ENCODE measurements around the gene GPR17.

GPR17 gene

GRCh38 chr2:127697482-127698180 lies 51.7 kb downstream of the GPR17 start:
- Histone ChIP-seq H3K4me1 (ENCODE audit: control insufficient read depth, insufficient read depth, low read length) (peaks cover 6% of the 10 kb centered on the region), H3K27me3 (ENCODE audit: control insufficient read depth, insufficient read depth, low read length) (no peaks in the 10 kb centered on the region), H3K9ac (ENCODE audit: low read length) (no peak overlapping the region), H3K36me3 (ENCODE audit: control insufficient read depth, insufficient read depth, low read length) (no peaks in the 10 kb centered on the region), H3K4me3 (ENCODE audit: low read length) (no peak overlapping the region), H3K27ac (ENCODE audit: low read depth, low read length) (no peak overlapping the region)

GRCh38 chr2:127698553-127699355 lies 52.8 kb downstream of the GPR17 start:
- no peaks in the 10 kb centered on the region for H3K27me3 ChIP-seq (ENCODE audit: control insufficient read depth, insufficient read depth, low read length)
- no peaks in the 10 kb centered on the region for H3K36me3 ChIP-seq (ENCODE audit: control insufficient read depth, insufficient read depth, low read length)
- no peak overlapping the region for H3K27ac ChIP-seq (ENCODE audit: low read depth, low read length)
- H3K4me3 ChIP-seq (ENCODE audit: low read length) = no peak overlapping the region
- peaks cover 11% of the 10 kb centered on the region for H3K4me1 ChIP-seq (ENCODE audit: control insufficient read depth, insufficient read depth, low read length)
- H3K9ac ChIP-seq (ENCODE audit: low read length) = no peak overlapping the region

DNA sequence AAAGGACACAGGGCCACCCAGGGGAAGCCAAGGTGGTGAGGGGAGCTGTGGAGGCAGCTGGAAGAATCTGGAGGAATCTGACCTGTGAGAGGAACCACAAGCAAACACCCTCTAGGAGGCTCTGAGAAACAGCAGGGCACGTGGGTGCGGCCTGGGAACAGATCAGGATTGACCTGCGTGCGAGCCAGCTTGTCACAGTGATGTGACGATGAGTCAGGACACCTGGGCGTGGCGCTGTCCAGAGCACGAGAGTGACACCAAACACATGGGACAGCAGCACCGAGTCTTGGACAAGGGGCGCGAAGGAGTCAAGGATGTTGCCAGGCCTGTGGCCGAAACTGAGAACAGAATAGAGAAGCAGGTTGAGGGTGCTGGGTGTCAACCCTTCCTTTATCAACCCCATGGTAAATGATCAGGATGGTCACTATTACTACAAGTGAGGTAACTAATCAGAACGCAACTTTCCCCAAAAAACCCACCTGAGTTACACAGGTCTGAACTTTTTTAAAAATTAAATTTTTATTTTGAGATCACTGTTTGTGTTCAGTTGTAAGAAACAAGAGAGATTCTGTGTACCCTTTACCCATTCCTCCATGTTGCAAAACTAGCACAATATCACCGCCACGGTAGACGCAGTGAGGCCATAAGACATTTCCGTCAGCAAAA lies 54.7 kb downstream of the GPR17 start:
- Histone ChIP-seq H3K4me1 (ENCODE audit: control insufficient read depth, insufficient read depth, low read length) (peaks cover 11% of the 10 kb centered on the region), H3K27ac (ENCODE audit: low read depth, low read length) (peak overlapping the region; percentile 93), H3K36me3 (ENCODE audit: control insufficient read depth, insufficient read depth, low read length) (no peaks in the 10 kb centered on the region), H3K9ac (ENCODE audit: low read length) (peak overlapping the region; percentile 95), H3K4me3 (ENCODE audit: low read length) (peak overlapping the region; percentile 85), H3K27me3 (ENCODE audit: control insufficient read depth, insufficient read depth, low read length) (no peaks in the 10 kb centered on the region)

- no peaks in the 10 kb centered on the region for H3K27me3 ChIP-seq (ENCODE audit: control insufficient read depth, insufficient read depth, low read length)
- peaks cover 11% of the 10 kb centered on the region for H3K4me1 ChIP-seq (ENCODE audit: control insufficient read depth, insufficient read depth, low read length)
- peak within 1 kb of the TSS; percentile 95 for H3K9ac ChIP-seq (ENCODE audit: low read length)
- H3K27ac ChIP-seq (ENCODE audit: low read depth, low read length) = peak within 1 kb of the TSS; percentile 93
- peak within 1 kb of the TSS; percentile 85 for H3K4me3 ChIP-seq (ENCODE audit: low read length)
- H3K36me3 ChIP-seq (ENCODE audit: control insufficient read depth, insufficient read depth, low read length) = peaks cover 4% of the 10 kb centered on the region
These were observed 55.3 kb downstream of the GPR17 start, which contains the start of gene SFT2D3 for GRCh38 chr2:127701193-127701650. SFT2D3 (plus strand) TSS chr2:127701497; CDS start chr2:127701529, 32 bp downstream.

DNA sequence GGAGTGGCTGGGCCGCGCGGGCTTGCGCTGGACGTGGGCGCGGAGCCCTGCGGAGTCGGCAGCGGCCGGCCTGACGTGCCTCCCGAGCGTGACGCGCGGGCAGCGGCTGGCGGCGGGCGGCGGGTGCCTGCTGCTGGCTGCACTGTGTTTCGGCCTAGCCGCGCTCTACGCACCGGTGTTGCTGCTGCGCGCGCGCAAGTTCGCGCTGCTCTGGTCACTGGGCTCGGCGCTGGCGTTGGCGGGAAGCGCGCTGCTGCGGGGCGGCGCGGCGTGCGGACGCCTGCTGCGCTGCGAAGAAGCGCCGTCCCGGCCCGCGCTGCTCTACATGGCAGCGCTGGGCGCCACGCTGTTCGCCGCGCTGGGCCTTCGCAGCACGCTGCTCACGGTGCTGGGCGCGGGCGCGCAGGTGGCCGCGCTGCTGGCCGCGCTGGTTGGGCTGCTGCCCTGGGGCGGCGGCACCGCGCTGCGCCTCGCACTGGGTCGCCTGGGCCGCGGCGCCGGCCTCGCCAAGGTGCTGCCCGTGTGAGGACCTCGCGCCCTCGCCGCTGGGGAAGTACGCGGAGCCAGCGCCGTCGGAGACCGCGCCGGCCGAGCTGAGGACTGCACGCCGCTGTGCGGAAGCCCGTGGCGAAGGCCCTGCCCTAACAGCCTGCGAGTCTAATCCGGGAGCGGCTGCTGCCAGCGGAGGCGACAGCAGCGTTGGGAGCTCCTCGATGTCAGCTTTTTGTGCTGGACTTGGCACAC lies 55.9 kb downstream of the GPR17 start:
- Histone ChIP-seq H3K36me3 (ENCODE audit: control insufficient read depth, insufficient read depth, low read length) (peaks cover 5% of the 10 kb centered on the region), H3K4me1 (ENCODE audit: control insufficient read depth, insufficient read depth, low read length) (peaks cover 11% of the 10 kb centered on the region), H3K27me3 (ENCODE audit: control insufficient read depth, insufficient read depth, low read length) (no peaks in the 10 kb centered on the region), H3K4me3 (ENCODE audit: low read length) (peak overlapping the region; percentile 85), H3K9ac (ENCODE audit: low read length) (peak overlapping the region; percentile 61), H3K27ac (ENCODE audit: low read depth, low read length) (peak overlapping the region; percentile 93)

Measured in rectal smooth muscle tissue (tissue), 1 donor.